ENCODE measurements around the gene FOXI1.

The FOXI1 gene

DNA sequence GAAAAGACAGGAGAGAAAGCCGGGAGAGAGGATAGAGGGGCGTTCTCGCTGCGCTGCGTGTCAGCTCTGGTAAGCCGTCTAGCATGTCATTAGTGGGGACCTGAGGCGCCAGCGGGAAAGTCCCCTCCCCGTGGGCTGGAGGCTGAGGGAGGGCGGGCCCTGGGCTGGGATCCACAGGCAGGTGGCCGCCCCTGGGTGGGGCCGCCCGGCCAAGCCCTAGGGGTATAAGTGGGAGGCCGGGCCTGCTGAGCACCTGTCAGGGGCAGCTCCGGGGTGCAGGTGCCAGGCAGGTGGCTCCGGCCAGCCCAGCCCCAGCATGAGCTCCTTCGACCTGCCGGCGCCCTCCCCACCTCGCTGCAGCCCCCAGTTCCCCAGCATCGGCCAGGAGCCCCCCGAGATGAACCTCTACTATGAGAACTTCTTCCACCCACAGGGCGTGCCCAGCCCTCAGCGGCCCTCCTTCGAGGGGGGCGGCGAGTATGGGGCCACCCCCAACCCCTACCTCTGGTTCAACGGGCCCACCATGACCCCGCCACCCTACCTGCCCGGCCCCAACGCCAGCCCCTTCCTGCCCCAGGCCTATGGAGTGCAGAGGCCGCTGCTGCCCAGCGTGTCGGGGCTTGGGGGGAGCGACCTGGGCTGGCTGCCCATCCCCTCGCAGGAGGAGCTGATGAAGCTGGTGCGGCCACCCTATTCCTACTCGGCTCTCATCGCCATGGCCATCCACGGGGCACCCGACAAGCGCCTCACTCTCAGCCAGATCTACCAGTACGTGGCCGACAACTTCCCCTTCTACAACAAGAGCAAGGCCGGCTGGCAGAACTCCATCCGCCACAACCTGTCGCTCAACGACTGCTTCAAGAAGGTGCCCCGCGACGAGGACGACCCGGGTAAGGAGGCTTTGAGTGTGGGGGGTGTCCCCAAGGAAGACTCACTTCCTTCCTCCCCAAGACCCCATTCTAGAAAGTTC, at the start of gene FOXI1:
Gene FOXI1, plus strand, starts transcription at position 256 of the 970 bp plus-strand sequence. Its CDS starts 61 bp downstream, at position 317.
- no peak for DNase-seq (ENCODE audit: low read depth)

DNA sequence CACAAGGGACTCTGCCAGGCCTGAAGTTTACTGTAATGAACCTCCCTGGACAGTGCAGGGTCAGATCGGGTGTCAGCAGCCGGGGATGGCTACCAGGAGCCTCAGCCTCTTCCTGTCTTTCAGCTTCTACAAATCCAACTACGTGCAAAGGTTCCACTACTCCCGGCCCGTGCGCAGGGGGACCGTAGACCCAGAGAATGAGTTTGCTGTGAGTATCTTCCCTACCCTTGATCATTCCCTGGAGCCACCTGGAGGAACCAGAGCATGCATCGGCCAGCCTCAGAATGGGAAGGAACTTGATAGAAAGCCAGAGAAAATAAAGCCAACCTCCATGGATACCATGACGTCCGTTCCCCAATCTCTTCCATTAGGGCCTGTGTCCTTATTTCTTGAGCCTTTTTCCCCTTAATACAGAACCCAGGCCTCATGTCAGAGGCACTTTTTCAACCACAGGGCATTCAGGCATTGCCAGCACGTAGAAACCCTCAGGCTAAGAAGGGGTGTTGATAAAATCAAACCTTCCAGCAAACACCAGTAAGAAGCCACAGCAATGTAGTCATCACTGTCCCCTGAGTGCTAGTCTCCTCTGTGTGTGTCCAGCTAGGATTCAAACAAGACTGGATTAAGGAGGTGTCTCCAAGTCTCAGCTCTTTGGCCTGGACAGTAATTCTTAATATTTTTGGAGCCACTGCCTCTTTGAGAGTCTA, 49.0 kb upstream of the FOXI1 start:
- no peak for DNase-seq (ENCODE audit: low read depth)

DNA sequence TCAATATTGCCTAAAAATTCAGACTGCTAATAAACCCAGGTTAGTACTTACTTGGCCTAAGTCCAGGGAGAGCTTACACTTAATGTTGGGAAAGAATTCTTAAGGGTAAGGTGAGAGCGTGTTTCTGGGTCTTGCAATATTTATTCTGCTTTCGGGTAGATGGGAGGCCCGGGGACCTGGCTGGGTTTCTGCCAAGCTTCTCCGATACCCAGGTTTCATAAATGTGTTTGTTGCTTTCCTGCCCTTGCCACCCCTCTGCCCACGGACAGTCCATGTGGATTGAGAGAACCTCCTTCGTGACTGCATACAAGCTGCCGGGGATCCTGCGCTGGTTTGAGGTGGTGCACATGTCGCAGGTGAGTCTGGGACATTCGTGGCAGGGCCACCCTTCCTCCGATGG, 48.4 kb upstream of the FOXI1 start:
- DNase-seq (ENCODE audit: low read depth), result no peak

DNA sequence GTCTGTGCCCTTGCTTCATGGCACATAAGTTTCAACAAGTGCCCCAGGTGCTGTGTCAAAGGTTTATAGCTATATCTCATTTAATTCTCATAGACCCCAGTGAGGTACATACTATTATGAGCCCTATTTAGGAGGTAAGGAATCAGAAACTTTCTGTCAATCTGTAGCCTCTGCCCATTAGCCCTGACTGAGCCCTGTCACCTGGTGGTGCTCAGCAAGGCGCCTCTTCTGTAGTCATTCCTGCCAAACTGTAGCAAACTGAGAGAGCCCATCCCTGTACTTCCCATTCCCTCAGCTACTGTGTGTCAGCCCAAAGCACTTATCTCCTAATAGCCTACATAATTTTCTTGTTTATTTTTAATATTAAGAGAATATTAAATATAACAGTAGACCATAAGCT, 46.5 kb upstream of the FOXI1 start:
- no peak for DNase-seq (ENCODE audit: low read depth)

DNA sequence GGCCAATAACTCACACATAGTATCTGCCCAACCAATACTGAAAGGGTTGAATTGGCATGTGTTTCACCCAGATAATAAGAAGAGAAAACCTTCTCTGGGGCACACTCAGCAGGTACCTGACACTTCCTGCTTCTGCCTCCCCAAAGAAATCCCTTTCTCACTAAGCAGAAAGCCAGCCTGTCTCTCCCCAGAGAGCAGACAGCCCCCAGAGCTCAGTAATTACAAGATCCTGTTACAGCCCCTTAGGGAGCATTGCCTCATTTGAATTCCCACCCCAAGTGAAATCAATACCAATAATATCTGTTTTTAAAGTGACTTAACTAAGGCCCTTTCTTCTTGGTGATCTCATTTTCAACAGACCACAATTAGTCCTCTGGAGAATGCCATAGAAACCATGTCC, 38.5 kb upstream of the FOXI1 start:
- DNase-seq (ENCODE audit: low read depth), result no peak

DNA sequence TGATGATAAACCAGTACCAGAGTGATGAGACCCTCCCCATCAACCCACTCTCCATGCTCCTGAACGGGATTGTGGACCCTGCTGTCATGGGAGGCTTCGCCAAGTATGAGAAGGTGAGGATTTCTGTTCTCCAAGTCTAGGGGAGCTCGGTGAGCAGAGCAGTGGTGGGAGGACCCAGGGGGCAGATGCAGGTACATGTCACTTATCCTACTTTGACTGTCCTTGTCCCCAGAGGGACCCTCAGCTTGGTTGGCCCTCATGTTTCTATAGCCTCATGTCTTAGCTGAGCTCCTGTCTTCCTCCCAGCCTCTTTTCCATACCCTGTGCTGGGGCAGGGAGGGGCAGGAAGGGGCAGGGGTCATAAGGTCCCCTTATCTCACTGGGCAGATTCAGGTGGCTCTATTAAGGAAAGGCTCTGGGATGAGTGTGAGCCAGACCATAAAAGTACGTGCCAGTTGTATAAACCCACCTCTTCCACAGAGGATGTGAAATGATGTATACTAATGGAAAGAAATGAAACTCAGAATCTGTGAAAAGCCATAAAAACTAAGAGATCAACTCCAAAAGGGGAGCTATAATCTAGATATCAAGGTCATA, 38.0 kb upstream of the FOXI1 start:
- DNase-seq (ENCODE audit: low read depth), result no peak

- DNase-seq (ENCODE audit: low read depth), result no peak
Observed at GRCh38 chr5:170069512-170069911, 36.2 kb upstream of the FOXI1 start.

- DNase-seq (ENCODE audit: low read depth), result no peak
Observed at GRCh38 chr5:170070556-170071412, 34.9 kb upstream of the FOXI1 start.

- DNase-seq (ENCODE audit: low read depth), result no peak
Observed at GRCh38 chr5:170071748-170072147, 33.9 kb upstream of the FOXI1 start.

DNA sequence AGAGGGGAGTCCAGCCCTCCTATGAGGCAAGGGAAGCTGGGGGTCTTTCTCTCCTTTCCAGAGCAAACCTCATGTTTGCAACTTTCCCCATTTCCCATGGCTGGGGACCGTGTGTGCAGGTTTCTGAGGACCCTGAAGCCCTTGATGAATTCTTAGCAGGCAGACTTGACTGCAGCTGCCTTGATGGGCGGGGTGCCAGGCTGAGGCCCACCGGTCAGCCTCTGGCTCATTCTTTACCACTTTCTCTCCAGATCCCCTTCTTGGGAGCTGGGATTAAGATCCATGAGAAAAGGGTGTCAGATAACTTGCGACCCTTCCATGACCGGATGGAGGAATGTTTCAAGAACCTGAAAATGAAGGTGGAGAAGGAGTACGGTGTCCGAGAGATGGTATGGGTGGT, 30.0 kb upstream of the FOXI1 start:
- no peak for DNase-seq (ENCODE audit: low read depth)

- DNase-seq (ENCODE audit: low read depth), result no peak
Observed at GRCh38 chr5:170076211-170076610, 29.5 kb upstream of the FOXI1 start.

GRCh38 chr5:170076739-170077138, 29.0 kb upstream of the FOXI1 start:
- no peak for DNase-seq (ENCODE audit: low read depth)

DNA sequence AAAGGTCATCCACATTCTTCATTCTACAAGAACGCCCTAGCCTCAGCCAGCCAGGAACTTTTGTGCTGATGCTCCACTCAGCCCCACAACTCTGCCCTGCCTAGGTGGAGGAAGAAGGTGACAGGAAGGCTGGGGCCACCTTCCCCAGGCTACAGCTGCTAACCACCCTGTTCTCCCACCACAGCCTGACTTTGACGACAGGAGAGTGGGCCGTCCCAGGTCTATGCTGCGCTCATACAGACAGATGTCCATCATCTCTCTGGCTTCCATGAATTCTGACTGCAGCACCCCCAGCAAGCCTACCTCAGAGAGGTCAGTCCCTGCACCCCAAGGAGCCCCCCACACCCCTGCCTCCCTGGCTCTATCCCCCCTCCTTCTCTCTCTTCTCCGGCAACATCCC, 28.2 kb upstream of the FOXI1 start:
- no peak for DNase-seq (ENCODE audit: low read depth)

- no peak for DNase-seq (ENCODE audit: low read depth)
Observed at GRCh38 chr5:170078458-170078857, 27.2 kb upstream of the FOXI1 start.

DNA sequence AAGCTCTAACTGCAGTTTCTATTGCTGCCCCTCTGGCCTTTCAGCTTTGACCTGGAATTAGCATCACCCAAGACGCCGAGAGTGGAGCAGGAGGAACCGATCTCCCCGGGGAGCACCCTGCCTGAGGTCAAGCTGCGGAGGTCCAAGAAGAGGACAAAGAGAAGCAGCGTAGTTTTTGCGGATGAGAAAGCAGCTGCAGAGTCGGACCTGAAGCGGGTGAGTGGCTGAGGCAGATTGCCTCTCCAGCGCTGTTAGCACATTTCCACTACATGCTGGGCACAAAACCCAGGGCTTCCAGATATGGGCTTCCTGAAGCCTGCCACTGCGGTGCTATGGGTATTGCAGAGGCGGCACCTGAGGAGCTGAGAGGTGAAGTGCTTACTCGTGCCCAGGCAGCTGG, 26.8 kb upstream of the FOXI1 start:
- no peak for DNase-seq (ENCODE audit: low read depth)

DNA sequence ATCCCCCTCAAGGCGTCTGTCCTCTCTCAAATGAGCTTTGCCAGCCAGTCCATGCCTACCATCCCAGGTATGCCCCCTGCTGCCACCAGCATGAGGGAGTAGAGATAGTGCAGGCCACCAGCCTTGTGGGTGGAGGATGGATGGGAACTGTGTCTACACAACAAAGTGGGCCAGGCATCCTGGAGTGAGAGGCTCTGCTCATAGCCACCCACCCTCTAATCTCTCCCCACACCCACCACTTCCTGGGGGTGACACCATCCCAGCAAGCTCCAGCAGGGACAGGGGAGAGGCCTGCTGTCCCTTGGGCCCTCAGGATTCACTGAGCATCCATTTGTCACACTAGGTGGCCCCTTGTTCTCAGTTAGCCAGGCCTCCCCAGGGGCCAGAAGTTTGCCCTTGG, 25.5 kb upstream of the FOXI1 start:
- DNase-seq (ENCODE audit: low read depth), result no peak

DNA sequence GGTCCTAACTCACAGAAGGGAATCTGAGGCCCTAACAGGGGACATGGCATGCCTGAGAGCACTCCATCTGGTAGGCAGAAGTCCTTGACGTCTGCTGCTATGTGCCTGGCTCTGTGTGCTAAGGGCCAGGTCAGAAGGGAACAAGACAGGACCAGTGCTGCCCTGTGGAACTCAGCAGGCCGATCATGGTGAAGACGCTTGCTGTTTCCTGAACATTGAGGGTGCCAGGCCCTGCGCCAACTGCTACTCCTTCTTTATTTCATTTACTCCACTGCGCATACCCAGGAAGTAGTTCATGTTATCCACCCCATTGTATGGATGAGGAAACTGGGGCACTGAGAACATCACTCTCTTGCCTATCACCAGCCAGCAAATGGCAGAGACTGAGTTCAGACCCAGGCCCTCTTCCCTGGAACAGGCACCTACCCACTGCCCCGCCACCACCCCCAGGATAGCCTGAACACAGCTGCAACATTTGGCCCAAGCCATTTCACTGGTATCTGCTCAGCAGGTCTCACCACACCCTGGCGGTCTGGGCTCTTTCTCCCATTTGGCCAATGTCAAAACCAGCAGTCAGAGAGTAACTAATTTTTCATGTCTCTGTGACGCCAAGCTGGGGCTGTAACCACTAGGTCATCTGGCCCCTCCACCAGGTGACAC, 24.8 kb upstream of the FOXI1 start:
- no peak for DNase-seq (ENCODE audit: low read depth)

- DNase-seq (ENCODE audit: low read depth), result no peak
Observed at GRCh38 chr5:170081616-170082015, 24.1 kb upstream of the FOXI1 start.

- DNase-seq (ENCODE audit: low read depth), result no peak
Observed at GRCh38 chr5:170082701-170083100, 23.0 kb upstream of the FOXI1 start.

- no peak for DNase-seq (ENCODE audit: low read depth)
Observed at GRCh38 chr5:170087168-170087817, 18.4 kb upstream of the FOXI1 start.

Measured in activated T-cell treated with anti-CD3 and anti-CD28 coated beads for 1 hour (primary cell).